Right forelimb (tissue), 1 donor: ENCODE results near the gene GHRL.

Experiments used
- DNase-seq: peaks from one replicate; pipeline ENCODE4 v3.0.0-alpha.2; 2018

Gene GHRL, protein sequence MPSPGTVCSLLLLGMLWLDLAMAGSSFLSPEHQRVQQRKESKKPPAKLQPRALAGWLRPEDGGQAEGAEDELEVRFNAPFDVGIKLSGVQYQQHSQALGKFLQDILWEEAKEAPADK

DNA sequence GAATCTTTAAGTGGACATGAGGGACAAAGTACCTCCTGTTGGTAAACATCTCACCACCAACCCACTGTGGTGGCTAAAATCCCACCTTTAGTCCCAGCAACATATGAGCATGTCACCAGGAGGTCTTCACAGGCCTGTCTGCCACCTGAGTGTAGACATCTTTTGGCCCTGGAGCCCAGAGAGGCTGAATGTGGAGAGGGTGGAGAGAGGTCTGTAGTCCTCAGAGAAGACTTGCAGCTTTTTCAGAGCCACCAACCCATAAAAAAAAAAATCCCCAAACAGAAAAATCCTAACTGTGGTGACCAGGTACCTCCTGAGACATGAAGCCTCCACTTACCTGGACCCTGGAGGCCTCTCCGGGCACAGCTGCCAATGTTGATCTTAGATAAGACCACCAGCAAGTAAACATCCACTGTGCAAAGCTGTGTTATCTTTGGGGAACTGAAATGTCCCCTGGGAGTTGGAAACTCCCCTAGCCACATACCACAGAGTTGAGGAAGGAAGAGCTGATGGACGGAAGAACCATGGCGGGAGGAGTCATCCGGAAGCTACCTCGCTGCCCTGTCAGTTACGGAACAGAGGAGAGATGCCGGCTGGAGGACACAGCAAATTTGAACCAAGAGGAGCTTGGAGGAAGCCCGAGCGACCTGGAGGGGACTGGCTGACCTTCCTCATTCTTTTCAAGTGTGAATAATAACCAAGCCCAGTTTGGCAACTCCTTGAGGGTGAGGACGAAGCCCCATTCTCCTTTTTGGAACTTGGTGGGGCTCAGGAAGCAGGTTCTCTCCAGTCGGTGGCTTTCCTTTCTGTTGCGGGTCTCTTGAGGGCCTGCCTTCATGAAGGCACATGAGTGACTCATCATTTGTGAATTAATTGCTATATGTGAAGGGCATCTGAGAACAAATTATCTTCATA, at the start of gene GHRL:
Gene GHRL, minus strand, starts transcription at position 443 of the 915 bp plus-strand sequence. CDS start 2,767 bp downstream, outside the sequence.
- DNase-seq: no peak

GRCh38 chr3:10341901-10342398, 49.2 kb upstream of the GHRL start:
- no peak for DNase-seq

DNA sequence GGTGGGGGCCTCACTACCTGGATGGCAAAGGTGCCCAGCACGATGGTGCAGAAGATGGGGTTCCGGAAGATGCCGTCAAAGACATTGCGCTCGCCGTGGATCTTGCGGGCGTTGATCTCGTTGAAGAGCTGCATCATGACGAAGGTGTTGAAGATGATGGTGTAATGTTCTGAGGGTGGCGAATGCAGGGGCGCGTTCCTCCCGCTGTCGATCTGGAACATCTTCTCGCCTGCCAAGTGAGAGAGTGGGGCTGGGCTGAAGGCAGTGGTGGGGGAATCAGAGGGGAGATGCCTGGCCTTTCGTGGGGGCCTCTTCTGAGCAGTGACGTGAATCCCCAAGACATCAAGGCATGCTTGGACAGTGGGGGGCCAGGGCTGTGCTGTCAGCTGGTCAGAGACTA, 47.7 kb upstream of the GHRL start:
- no peak for DNase-seq

GRCh38 chr3:10340046-10340445, 47.3 kb upstream of the GHRL start:
- DNase-seq: no peak

DNA sequence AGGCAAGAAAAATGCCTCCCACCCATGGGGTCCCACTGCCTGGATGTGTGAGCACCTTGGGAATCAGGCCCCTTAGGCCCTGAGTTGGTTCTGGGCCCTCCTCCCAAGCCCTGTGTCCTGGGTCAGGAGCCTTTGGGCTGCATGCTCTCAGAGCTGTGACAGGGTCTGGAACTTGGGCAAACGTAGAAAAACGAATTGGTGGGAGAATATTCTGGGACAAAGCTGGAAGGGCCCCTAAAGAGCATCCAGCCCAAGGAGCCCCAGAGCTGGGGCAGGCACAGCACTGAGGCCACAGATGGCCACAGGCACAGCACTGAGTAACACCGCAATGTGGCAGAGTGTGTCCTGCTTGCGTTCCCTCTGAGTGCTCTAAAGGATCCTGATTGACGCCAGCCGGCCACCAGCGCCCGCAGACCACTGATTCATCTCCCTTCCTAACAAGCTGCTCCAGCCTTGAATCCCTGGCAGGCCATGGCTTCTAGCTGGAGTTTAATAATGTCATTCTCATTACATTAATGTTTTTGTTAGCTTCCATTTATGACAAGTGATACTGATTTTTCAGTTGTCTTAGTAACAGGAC, 46.7 kb upstream of the GHRL start:
- DNase-seq: no peak

DNA sequence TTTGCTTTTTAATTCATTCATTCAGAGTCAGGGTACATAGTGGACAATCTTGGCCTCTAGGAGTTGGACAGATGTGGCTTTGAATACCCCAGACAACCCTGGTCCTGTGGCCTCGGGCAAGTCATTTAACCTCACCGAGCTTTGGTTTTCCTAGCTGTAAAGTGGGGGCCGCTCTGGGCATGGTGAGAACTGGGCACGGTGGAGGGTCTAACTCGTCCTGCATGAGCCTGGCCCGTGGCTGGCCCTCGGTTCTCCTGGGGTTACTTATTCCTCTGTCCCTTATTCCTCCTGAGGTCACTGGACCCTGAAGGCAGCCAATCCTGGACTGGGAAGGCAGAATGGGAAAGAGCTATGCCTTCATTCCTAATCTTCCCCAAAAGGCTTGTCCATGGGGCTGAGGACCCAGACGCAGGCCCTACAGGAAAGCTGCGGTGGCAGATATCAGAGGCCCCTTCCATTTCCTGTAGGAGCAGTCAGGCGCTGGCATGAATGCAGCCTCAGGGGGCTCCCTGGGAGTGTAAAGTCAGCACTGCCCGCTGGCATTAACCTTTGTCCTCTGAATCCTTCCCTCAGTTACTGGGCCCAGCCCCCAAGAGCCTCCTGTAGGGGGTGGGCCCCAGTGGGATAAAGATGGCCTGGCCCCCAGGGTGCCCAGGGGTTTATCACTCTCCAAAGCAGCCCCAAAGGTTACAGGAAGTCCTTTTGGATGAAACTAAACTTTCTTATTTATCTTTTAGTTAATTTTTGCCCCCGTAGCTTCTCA, 46.0 kb upstream of the GHRL start:
- no peak for DNase-seq

- DNase-seq: no peak
Measured at GRCh38 chr3:10338164-10338470, 45.4 kb upstream of the GHRL start.

- DNase-seq: no peak
Measured at GRCh38 chr3:10337323-10338163, 44.8 kb upstream of the GHRL start.

DNA sequence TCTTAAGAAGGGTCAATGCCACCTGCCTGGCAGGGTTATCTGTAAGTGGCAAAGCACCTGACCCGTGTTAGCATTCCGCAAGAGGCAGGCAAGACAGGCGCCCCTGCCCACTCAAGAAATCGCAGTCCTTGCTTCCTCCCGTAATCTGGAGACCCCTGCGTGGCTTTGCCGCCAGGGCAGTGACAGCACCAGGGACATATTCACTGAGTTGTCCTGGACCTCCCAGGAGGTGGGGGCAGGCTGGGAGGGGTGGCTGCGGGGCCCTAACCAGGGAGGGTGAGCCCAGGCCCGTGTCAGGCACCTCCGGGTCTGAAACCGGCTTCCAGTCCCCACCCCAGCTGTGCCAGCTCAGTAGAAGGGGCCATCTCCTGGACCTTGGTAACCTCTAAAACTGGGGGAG, 44.0 kb upstream of the GHRL start:
- DNase-seq: no peak

DNA sequence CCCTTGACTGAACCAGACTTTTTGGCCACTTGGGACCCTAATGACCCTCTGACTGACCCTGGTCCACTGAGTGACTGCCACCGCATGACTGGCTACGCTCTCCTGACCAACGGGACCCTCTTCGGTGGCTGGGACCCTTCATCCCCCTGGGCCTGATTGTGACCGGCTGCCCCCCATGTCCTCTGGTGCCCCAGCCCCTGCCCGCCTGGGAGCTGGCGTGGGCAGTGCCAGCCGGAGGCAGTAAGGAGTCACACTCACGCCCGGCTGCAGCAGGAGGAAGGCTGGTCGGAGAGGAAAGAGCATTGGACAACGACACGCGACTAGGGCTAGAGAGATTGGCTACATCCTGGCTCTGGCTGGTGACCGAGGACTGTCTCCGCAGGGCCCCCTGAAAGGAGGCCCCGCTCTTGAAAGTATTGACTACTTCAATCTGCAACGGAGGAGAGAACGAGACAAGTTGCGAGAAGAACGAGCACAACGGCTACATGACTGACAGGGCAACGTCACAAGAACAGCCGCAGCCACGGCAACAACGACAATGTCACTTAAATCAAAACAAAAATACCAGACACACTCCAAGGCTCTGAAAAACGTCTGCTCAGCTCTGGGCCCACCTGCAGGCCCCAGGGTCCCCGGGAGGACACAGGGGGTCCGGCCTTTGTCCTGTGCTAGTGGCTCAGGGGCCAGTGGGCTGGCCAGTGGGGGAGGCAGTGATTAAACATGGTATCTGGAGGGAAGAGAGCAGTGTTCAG, 43.3 kb upstream of the GHRL start:
- DNase-seq: no peak

DNA sequence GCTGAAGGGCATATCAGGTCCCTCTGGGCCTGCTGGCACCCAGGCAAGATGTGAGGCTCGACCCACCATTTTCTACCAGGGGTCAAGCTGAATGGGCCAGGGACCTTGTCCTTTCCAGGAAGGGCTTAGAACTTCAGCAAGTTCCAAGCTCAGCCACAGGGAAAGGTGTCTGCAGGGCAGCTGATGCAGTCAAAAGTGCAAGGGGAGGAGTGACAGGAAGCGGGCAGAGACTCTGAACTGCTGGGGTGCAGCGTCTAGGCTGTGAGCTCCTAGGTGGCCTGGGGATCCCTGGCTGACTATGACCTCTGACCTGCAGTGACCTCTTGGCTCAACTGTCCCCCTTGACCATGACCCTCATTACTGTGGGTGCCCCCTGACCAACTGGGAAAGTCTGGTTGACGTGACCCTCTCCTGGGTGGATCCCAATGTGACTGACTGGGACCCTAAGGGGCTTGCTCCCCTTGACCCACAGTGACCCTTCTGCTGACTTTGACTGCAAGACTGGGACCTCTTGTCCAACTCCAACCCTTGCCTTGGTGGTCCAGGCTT, 42.5 kb upstream of the GHRL start:
- no peak for DNase-seq

DNA sequence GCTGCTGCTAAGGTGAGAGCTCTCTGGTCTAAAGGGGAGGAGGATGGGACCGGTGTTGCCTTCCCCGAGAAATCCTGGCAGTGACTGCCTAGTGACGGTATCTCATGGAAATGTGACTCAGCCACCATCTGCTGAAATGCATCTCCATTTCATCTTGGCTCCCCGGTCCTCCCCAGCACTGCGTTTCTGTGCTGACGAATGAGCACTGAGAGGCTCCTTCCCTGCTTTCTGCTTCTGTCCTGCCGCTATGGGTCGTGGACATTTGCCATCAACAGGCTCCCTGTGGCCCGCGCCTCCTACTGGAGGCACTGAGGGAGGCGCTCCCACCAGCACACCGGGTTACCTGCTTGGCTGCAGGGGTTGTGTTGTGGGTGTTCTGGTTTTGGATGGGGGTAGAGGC, 41.7 kb upstream of the GHRL start:
- DNase-seq: no peak

GRCh38 chr3:10334042-10334441, 41.3 kb upstream of the GHRL start:
- DNase-seq: no peak

GRCh38 chr3:10333349-10333650, 40.6 kb upstream of the GHRL start:
- DNase-seq: no peak

- no peak for DNase-seq
Measured at GRCh38 chr3:10332481-10333348, 40.0 kb upstream of the GHRL start.

DNA sequence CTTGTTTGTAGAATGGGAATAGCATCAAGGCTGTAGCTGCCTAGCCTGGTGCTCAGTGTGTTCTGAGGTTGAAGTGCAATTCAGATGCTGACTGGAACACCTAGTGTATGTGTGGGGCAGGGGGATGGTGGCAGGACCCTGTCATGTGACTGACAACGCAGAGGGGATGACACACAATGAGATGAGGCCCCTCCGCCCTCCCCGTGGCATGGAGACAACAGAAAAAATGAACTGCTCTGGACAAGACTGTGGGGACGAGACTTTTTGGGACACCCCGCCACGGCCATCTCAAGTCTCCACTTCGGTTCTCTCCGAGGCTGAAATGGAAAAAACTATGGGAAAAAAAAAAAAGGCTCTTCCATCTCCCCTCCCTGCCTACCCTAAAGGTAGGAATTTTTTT, 38.6 kb upstream of the GHRL start:
- DNase-seq: no peak

DNA sequence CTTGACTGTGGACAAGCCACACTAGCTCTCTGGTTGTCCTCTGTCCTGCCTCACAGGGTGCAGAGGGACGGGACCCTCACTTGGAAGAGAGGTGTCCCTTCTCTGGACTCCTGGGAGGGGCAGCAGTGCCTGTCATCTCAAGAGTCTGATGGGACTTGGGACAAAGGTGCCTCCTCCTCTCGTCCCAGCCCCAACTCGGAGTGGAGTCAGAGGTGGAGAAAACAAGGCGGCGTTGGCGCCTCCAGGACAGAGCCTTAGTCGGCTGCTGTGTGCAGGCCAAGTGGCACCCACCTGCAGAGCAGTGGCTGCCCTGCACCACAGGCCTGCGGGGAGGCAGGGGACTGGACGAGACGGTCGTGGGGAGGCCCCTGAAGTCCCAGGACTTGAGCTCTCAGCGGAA, 37.6 kb upstream of the GHRL start:
- no peak for DNase-seq

- DNase-seq: no peak
Measured at GRCh38 chr3:10329495-10330015, 36.8 kb upstream of the GHRL start.

- DNase-seq: no peak
Measured at GRCh38 chr3:10328460-10329071, 35.8 kb upstream of the GHRL start.

- DNase-seq: no peak
Measured at GRCh38 chr3:10327592-10327991, 34.8 kb upstream of the GHRL start.
